Measurements from ENCODE around the gene CDYL2. TPM values are rescaled to one million over a fixed set of nuclear protein-coding genes. Genes with fewer than 3 reads are reported as not detected.

CDYL2 gene
- total RNA-seq, 2 donors from 2014 or later = 4.8 TPM

DNA sequence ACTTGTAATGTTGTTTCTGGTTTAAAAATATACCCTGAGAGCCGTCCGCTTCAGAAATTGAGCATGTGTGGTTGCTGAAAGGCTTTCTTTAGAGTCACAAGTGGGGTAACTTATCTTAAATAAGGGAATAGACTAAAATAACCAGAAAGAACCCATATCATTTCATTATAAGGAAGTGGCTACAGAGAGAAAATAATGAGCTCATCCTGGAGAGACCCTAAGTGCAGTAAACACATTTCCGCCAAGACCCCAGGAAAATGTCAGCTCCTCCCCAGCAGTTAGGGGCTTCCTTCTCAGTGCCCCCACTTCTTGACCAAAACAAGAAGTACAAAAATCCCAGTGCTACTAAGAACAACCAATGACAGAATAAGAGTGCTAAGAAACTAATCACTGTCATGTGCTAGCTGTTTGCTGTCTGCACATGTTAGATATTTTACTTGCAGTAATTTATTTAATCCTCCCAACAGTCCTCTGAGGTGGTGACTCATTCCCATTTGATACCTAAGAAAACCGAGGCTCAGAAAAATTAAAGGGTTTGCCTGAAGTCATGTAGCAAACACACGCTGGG is 83.5 kb downstream of the CDYL2 start:
- Histone ChIP-seq H3K4me3 (no peak overlapping the region), H3K27me3 (no peaks in the 10 kb centered on the region), H3K27ac (no peak overlapping the region), H3K9ac (ENCODE audit: low read depth in 2 of 2, low read length in 2 of 2) (no peak overlapping the region), H3K4me1 (no peaks in the 10 kb centered on the region), H3K9me3 (no peaks in the 10 kb centered on the region), H3K36me3 (no peaks in the 10 kb centered on the region)
- TF ChIP-seq, protein P1, sequence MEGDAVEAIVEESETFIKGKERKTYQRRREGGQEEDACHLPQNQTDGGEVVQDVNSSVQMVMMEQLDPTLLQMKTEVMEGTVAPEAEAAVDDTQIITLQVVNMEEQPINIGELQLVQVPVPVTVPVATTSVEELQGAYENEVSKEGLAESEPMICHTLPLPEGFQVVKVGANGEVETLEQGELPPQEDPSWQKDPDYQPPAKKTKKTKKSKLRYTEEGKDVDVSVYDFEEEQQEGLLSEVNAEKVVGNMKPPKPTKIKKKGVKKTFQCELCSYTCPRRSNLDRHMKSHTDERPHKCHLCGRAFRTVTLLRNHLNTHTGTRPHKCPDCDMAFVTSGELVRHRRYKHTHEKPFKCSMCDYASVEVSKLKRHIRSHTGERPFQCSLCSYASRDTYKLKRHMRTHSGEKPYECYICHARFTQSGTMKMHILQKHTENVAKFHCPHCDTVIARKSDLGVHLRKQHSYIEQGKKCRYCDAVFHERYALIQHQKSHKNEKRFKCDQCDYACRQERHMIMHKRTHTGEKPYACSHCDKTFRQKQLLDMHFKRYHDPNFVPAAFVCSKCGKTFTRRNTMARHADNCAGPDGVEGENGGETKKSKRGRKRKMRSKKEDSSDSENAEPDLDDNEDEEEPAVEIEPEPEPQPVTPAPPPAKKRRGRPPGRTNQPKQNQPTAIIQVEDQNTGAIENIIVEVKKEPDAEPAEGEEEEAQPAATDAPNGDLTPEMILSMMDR (IDR thresholded peaks at IDR 0.05) = no peak
- intact Hi-C loops (cut with DNase I) = no loop called here
- DNase-seq = no peak

GRCh38 chr16:80719573-80719972 is 84.8 kb downstream of the CDYL2 start:
- intact Hi-C loops (cut with DNase I) = no loop called here
- H3K9me3 ChIP-seq = no peaks in the 10 kb centered on the region
- no peak overlapping the region for H3K4me3 ChIP-seq
- DNase-seq = no peak
- no peak overlapping the region for H3K27ac ChIP-seq
- no peaks in the 10 kb centered on the region for H3K27me3 ChIP-seq
- no peaks in the 10 kb centered on the region for H3K4me1 ChIP-seq
- H3K9ac ChIP-seq (ENCODE audit: low read depth in 2 of 2, low read length in 2 of 2) = no peak overlapping the region
- H3K36me3 ChIP-seq = no peaks in the 10 kb centered on the region
- TF ChIP-seq, protein P1 (IDR thresholded peaks at IDR 0.05) = no peak

GRCh38 chr16:80718480-80719220 is 85.7 kb downstream of the CDYL2 start:
- Histone ChIP-seq H3K27ac (no peak overlapping the region), H3K9ac (ENCODE audit: low read depth in 2 of 2, low read length in 2 of 2) (no peak overlapping the region), H3K27me3 (no peaks in the 10 kb centered on the region), H3K4me3 (no peak overlapping the region), H3K4me1 (no peaks in the 10 kb centered on the region), H3K36me3 (no peaks in the 10 kb centered on the region), H3K9me3 (no peaks in the 10 kb centered on the region)
- TF ChIP-seq, protein P1 (IDR thresholded peaks at IDR 0.05) = no peak
- DNase-seq = no peak
- intact Hi-C loops (cut with DNase I) = no loop called here

DNA sequence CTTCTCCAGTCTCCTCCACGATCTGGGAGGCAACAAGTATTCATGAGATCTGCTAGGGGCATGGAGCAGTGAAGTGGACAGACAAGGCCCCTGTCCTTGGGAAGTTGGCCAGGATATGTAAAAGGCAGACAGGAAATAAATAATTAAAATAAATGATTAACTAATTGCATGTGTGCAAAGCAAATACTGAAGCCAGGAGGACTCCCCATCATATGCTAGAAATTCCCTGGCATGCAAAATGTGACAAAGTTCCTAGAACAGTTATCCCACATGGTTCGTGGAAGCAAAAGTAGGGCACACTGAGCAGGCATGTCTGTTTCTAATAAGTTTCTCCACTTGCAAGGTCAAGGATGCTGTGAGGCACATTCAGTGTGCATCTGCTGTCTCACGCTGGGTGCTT is 86.8 kb downstream of the CDYL2 start:
- no peaks in the 10 kb centered on the region for H3K27me3 ChIP-seq
- TF ChIP-seq, protein P1 (IDR thresholded peaks at IDR 0.05) = no peak
- H3K9ac ChIP-seq (ENCODE audit: low read depth in 2 of 2, low read length in 2 of 2) = no peak overlapping the region
- H3K9me3 ChIP-seq = no peaks in the 10 kb centered on the region
- no peak for DNase-seq
- no peaks in the 10 kb centered on the region for H3K36me3 ChIP-seq
- intact Hi-C loops (cut with DNase I) = no loop called here
- no peaks in the 10 kb centered on the region for H3K4me1 ChIP-seq
- no peak overlapping the region for H3K4me3 ChIP-seq
- H3K27ac ChIP-seq = no peak overlapping the region

DNA sequence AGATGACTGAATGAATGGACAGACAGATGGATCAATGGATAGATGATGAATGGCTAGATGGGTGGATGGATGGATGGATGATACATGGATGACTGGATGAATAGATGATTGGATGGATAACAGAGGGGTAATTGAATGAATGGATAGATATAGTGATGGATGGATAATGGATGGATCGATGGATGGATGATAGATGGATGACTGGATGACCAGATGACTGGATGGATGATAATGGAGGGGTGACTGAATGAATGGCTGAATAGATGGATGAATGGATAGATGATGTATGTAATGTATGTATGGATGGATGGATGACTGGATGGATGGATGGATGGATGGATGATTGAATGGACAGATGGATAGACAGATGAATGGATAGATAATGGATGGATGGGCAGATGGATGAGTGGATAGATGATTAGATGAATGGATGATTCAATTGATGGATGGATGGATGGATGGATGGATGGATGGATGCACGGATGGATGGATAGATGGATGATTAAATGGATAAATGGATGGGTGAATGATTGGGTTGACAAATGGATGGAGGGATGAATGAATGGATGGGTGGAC is 87.7 kb downstream of the CDYL2 start:
- H3K27me3 ChIP-seq = no peaks in the 10 kb centered on the region
- no peak overlapping the region for H3K27ac ChIP-seq
- no peaks in the 10 kb centered on the region for H3K36me3 ChIP-seq
- no peaks in the 10 kb centered on the region for H3K9me3 ChIP-seq
- DNase-seq = no peak
- intact Hi-C loops (cut with DNase I) = no loop called here
- no peak overlapping the region for H3K4me3 ChIP-seq
- H3K9ac ChIP-seq (ENCODE audit: low read depth in 2 of 2, low read length in 2 of 2) = no peak overlapping the region
- TF ChIP-seq, protein P1 (IDR thresholded peaks at IDR 0.05) = no peak
- H3K4me1 ChIP-seq = no peaks in the 10 kb centered on the region
